MCF 10A (cell line): ENCODE measurements around the gene ST14. TPM values are rescaled to one million over a fixed set of nuclear protein-coding genes. Genes with fewer than 3 reads are reported as not detected.

Experiments used
- BruUV-seq: library from RNA; stranded (reverse); fragments of 400-500 nt; replicated peaks from 2 replicates; lab custom pipeline; 2021; lab: Mats Ljungman, UMichigan
- CTCF ChIA-PET: fragments of 300-600 bp; sonication (Branson Sonifier 250); formaldehyde crosslinking; extraction: SDS; loops from one replicate; lab custom pipeline; 2021; ENCODE audit warnings: antibody characterized with exemption, inconsistent platforms; lab: Yijun Ruan, JAX
- POLR2A ChIA-PET: fragments of 300-600, 350-650 bp; sonication (Branson Sonifier 250); formaldehyde crosslinking; extraction: SDS; loops from one replicate; lab custom pipeline; 2020; ENCODE audit warnings: antibody characterized with exemption, inconsistent platforms; lab: Yijun Ruan, JAX
- DNase-seq: peaks from one replicate; pipeline ENCODE4 v3.0.0-alpha.2; 2018; ENCODE audit not compliant: unreplicated experiment
- H3K27ac Mint-ChIP-seq: one replicate; pipeline ENCODE4 v1.8.0; 2022; ENCODE audit warnings: mild to moderate bottlenecking, low read depth, mixed read lengths; ENCODE audit not compliant: unreplicated experiment
- H3K27me3 Mint-ChIP-seq: one replicate; pipeline ENCODE4 v1.8.0; 2022; ENCODE audit warnings: mixed read lengths; ENCODE audit not compliant: insufficient read depth, unreplicated experiment
- H3K36me3 Mint-ChIP-seq: one replicate; pipeline ENCODE4 v1.8.0; 2022; ENCODE audit warnings: mild to moderate bottlenecking, moderate library complexity, mixed read lengths; ENCODE audit not compliant: insufficient read depth, unreplicated experiment
- H3K4me1 Mint-ChIP-seq: one replicate; pipeline ENCODE4 v1.8.0; 2022; ENCODE audit warnings: mixed read lengths; ENCODE audit not compliant: insufficient read depth, unreplicated experiment
- H3K4me3 Mint-ChIP-seq: one replicate; pipeline ENCODE4 v1.8.0; 2022; ENCODE audit warnings: mild to moderate bottlenecking, moderate library complexity, mixed read lengths; ENCODE audit not compliant: unreplicated experiment
- H3K9me3 Mint-ChIP-seq: one replicate; pipeline ENCODE4 v1.8.0; 2022; ENCODE audit warnings: mixed read lengths; ENCODE audit not compliant: unreplicated experiment
- intact Hi-C: fragments of 100-400 bp; cut with micrococcal nuclease; formaldehyde crosslinking; loops from 2 replicates; pipeline ENCODE4 v1.14.1; 2022
- total RNA-seq: library from RNA; stranded (reverse); gene quantifications from 2 replicates; pipeline ENCODE4 v1.2.3, GENCODE V29; 2022
- TF ChIP-seq, protein P1 (sequence below): fragments of 200-600 bp; IDR thresholded peaks from one replicate; pipeline ENCODE4 v1.8.0; 2022; ENCODE audit warnings: antibody characterized with exemption, mild to moderate bottlenecking; ENCODE audit not compliant: unreplicated experiment

The ST14 gene
- total RNA-seq, 1 experiment from 2014 or later = 27.2 TPM

DNA sequence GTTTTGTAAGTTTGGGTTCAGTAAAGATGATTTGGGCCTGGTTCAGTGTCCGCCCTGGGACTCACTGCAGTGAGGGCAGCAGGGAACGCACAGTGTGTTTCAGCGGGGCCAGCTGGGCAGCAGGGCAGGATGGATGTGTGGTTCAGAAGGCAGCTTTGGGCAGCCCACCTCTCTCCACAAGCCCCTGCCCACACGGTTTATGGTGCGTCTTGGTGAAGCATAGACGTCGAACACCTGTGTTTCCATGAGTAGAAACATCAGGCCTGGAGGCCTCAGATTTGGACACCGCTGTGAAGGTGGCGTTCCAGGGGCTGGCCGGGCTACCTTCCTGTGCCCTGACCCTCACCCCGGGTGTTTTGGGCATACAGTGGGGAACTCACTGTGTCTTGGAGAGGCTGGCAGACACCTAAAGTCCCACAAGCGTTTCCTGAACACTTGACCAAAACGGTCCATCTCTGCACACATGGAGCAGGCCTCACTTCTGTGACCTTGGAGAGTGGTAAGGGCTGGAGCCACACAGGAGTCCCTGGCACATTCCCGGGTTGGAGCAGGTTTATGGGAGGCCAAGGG, 59.0 kb downstream of the ST14 start:
- no TSS peak for BruUV-seq
- no peak overlapping the region for H3K4me3 Mint-ChIP-seq
- H3K27ac Mint-ChIP-seq = no peak overlapping the region
- peaks cover under 1% of the 10 kb centered on the region for H3K36me3 Mint-ChIP-seq
- DNase-seq = no peak
- POLR2A ChIA-PET = no interaction called here
- intact Hi-C loops = no loop called here
- no peaks in the 10 kb centered on the region for H3K9me3 Mint-ChIP-seq
- TF ChIP-seq, protein P1, sequence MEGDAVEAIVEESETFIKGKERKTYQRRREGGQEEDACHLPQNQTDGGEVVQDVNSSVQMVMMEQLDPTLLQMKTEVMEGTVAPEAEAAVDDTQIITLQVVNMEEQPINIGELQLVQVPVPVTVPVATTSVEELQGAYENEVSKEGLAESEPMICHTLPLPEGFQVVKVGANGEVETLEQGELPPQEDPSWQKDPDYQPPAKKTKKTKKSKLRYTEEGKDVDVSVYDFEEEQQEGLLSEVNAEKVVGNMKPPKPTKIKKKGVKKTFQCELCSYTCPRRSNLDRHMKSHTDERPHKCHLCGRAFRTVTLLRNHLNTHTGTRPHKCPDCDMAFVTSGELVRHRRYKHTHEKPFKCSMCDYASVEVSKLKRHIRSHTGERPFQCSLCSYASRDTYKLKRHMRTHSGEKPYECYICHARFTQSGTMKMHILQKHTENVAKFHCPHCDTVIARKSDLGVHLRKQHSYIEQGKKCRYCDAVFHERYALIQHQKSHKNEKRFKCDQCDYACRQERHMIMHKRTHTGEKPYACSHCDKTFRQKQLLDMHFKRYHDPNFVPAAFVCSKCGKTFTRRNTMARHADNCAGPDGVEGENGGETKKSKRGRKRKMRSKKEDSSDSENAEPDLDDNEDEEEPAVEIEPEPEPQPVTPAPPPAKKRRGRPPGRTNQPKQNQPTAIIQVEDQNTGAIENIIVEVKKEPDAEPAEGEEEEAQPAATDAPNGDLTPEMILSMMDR = no peak
- H3K4me1 Mint-ChIP-seq = no peaks in the 10 kb centered on the region
- CTCF ChIA-PET = interaction anchor here (0.6 kb wide), 2 partner anchors 230 to 653 kb away, joined by 3 read pairs; no protein-coding TSS in a partner anchor
- H3K27me3 Mint-ChIP-seq = no peaks in the 10 kb centered on the region

DNA sequence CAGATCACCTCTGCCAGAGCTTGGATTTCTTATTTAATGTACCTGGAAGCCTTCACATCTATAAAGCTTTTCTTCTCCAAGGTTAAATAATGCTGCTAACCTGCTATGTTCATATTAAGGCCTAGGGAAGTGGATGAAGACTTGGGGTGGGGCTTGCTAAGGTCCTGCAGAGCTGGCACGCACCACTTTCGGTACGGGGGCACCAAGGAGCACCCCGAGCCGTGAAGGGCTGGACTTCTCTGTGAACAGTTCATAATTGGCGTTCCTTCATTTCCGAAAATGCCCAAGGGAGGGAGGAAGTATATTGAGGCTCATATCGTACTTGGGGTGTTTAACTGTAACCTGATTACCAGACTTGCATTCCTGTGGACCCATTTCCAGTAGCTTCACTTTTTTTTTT, 59.6 kb downstream of the ST14 start:
- Mint-ChIP-seq H3K27ac (no peak overlapping the region), H3K27me3 (no peaks in the 10 kb centered on the region), H3K9me3 (no peaks in the 10 kb centered on the region), H3K4me3 (no peak overlapping the region), H3K36me3 (peaks cover 4% of the 10 kb centered on the region), H3K4me1 (no peaks in the 10 kb centered on the region)
- ChIA-PET CTCF (interaction anchor here (0.6 kb wide), 2 partner anchors 230 to 652 kb away, joined by 3 read pairs; no protein-coding TSS in a partner anchor), POLR2A (no interaction called here)
- intact Hi-C loops = no loop called here
- no TSS peak for BruUV-seq
- TF ChIP-seq, protein P1 = no peak
- DNase-seq = no peak

DNA sequence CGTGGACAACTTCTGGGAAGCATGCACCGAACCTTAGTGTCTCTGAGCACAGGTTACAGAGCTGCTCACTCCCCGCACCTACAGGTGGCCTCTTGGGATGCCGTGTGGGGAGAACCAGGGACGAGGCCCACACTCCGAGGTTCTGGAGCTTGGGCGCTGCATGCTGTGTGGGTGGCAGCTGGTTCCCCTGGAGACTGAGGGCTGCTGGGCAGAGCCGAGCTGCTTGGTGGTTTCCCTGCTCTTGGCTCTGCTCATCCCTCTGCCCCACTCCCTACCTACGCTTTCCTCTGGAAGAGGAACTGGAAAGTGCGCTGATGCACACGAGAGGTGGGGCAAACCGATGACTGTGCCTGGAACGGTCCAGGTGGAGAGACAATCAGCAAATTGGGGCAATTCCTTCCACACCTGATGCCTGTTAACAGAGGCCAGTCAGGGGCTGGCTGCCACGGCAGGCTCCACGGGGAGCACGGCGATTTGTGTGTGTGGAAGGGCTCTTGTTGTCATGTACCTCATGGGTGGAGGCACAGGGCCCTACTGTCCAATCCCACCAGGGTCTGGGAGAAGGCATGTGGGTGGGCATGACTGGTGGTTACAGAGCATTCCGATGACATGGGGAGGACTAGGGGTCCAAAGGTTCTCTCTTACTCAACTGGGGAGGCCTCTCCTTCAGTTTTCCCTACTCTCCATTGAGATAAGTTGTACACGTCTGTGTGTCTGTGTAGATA, 60.9 kb downstream of the ST14 start:
- Mint-ChIP-seq H3K36me3 (peaks cover 7% of the 10 kb centered on the region), H3K27me3 (no peaks in the 10 kb centered on the region), H3K4me1 (no peaks in the 10 kb centered on the region), H3K9me3 (no peaks in the 10 kb centered on the region), H3K27ac (no peak overlapping the region), H3K4me3 (no peak overlapping the region)
- intact Hi-C loops = no loop called here
- ChIA-PET POLR2A (no interaction called here), CTCF (interaction anchor here (0.6 to 1.0 kb wide), 2 partner anchors 8 to 9 kb away, joined by 3 to 6 read pairs; no protein-coding TSS in a partner anchor)
- DNase-seq = no peak
- no TSS peak for BruUV-seq
- TF ChIP-seq, protein P1 = no peak

DNA sequence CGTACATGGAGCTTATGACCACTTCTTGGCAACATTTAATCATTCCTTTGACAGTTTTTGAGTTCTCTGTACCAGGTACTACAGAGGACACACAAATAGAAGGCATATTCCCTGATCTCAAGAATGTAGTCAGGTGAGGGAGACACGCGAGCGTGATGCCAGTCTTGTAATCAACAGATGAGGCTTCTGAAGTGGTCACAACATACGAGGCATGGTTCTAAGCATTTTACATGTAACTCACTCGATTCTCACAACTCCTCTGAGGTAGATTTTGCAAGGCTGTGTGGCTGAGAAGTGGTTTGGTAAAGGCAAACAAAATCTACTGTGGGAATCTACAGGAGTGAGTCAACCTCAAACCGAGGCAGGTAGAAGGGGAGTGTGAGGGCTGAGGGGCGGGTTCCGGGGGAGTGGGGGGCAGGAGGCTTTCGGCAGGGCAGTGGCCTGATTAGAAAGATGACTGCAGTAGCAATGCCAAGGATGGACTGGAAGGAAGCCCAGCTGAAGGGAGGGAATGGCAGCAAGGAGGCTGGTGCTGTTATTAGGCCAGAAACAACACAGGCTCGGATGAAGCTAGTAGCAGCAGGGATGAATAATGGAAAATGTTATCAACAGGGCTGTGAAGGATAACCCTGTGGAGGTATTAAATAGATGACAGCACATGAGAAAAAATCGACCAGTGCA, 63.8 kb downstream of the ST14 start:
- H3K9me3 Mint-ChIP-seq = no peaks in the 10 kb centered on the region
- H3K4me3 Mint-ChIP-seq = no peak overlapping the region
- intact Hi-C loops = no loop called here
- H3K4me1 Mint-ChIP-seq = no peaks in the 10 kb centered on the region
- ChIA-PET POLR2A (no interaction called here), CTCF (interaction anchor here (3.8 kb wide), 1 partner anchor 11 kb away, joined by 26 read pairs; no protein-coding TSS in a partner anchor)
- H3K27ac Mint-ChIP-seq = no peak overlapping the region
- BruUV-seq = no TSS peak
- H3K27me3 Mint-ChIP-seq = no peaks in the 10 kb centered on the region
- peaks cover 18% of the 10 kb centered on the region for H3K36me3 Mint-ChIP-seq
- TF ChIP-seq, protein P1 = no peak
- DNase-seq = no peak
